WI38 (cell line): Measurements from ENCODE around the gene NEU1.

ENCODE experiments used
- H3K4me3 ChIP-seq: 2 replicates; pipeline ENCODE4 v1.5.1; 2011; ENCODE audit warnings: low read depth, mild to moderate bottlenecking, control low read depth, low read length
- CTCF ChIP-seq: IDR thresholded peaks from 2 replicates; pipeline ENCODE4 v1.5.1; 2012; ENCODE audit warnings: low read depth, mild to moderate bottlenecking, control low read depth, low read length

NEU1 gene

GRCh38 chr6:31905041-31905440 lies 42.4 kb upstream of the NEU1 start:
- H3K4me3 ChIP-seq, result no peak overlapping the region
- no peak for TF ChIP-seq CTCF

GRCh38 chr6:31903957-31904356 lies 41.3 kb upstream of the NEU1 start:
- H3K4me3 ChIP-seq, result no peak overlapping the region
- no peak for TF ChIP-seq CTCF

- peak within 1 kb of the TSS; percentile 64 for H3K4me3 ChIP-seq
- TF ChIP-seq CTCF, result no peak
Measured at GRCh38 chr6:31901953-31902643, 39.5 kb upstream of the NEU1 start, which contains the start of gene ZBTB12. ZBTB12 (minus strand) TSS chr6:31902086; CDS start chr6:31901305, 781 bp downstream.

- H3K4me3 ChIP-seq, result peak overlapping the region; percentile 64
Measured at GRCh38 chr6:31901415-31901952, 38.9 kb upstream of the NEU1 start.

GRCh38 chr6:31900917-31901414 lies 38.3 kb upstream of the NEU1 start:
- peak overlapping the region; percentile 64 for H3K4me3 ChIP-seq
- no peak for TF ChIP-seq CTCF

More at GRCh38 chr6:31901415-31901952, 38.9 kb upstream of the NEU1 start:
- TF ChIP-seq CTCF, result no peak

- no peak for TF ChIP-seq CTCF
Measured at GRCh38 chr6:31899882-31900722, 37.5 kb upstream of the NEU1 start.

More at GRCh38 chr6:31899882-31900722, 37.5 kb upstream of the NEU1 start:
- no peak overlapping the region for H3K4me3 ChIP-seq
